Fibroblast of skin of scalp (primary cell): ENCODE results near the gene SLC25A23.

Source experiments
- DNase-seq: peaks from one replicate; pipeline ENCODE4 v3.0.0-alpha.2; 2013

Gene SLC25A23

DNA sequence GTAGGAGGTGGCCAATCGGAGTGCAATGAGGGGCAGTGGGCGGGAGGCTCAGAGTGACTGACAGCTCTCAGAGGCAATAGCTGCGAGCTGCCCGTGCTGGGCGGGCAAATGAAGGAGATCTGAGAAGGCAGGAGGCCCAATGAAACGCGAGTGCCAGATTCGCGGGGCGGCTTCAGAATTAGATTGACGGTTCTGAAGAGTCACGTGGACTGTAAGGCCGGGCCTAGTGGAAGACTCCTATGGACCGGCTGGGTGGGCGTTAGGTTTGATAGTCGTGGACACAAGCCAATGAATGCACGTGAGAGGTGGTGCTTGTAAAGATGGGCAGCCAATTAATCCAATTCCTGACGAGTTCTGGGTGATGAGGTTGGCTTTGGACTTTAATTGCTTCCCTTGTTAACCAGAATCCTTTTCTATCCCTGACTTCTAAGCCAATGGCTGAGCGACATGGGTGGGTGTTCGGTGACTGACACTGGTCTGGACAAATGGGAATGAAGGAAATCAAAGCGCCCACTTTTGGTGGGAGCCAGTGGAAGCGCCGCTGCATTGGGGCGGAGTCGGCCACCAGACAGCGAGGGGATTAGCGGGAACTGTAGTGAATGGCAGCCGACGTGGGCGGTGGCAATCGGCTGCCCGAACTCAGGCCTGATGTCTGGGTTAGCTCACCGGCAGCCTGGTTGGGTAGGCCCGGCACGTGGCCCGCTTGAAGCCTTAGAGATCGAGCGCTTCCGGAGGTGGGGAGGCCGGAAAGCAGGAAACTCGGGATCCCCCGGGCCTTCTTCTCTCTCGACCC is 34.5 kb downstream of the SLC25A23 start:
- peak; percentile 100 for DNase-seq

DNA sequence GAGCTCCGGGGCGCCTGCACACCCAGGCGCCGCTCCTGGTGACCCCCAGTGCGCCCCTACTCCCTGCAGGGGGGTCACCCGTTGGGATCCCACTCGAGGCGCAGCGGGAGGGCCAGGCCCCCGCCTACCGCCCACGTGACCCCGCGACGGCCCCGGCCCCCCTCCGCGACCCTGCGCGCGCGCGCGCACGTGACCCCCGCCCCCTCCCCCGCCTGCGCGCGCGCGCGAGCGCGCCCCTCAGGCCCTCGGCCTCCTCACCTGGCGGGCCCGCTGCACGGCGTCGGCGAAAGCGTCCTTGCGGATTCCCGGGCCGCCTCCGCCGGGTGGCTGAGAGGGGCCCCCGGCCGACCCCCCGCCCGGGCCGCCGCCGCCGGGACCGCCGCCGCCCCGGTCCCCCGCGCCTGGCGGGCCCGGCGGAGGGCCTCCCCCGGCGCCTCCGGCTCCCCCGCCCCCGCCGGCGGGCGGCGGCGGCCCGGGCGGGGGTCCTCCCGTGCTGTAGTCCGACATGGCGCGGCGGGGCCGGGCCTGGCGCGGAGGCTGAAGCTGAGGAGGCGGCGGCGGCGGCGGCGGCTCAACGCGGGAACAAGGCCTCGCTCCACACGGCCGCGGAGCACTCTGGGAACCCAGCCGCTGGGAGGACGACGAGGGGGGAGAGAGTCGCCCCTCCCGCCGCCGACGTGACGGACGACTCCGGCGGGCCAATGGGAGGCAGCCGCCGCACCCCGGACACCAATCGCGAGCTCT is 35.2 kb downstream of the SLC25A23 start, which contains the start of gene KHSRP:
KHSRP (minus strand) TSS at position 617 of the 744 bp plus-strand sequence; CDS start at position 507, 110 bp downstream.
- DNase-seq, result peak; percentile 15

DNA sequence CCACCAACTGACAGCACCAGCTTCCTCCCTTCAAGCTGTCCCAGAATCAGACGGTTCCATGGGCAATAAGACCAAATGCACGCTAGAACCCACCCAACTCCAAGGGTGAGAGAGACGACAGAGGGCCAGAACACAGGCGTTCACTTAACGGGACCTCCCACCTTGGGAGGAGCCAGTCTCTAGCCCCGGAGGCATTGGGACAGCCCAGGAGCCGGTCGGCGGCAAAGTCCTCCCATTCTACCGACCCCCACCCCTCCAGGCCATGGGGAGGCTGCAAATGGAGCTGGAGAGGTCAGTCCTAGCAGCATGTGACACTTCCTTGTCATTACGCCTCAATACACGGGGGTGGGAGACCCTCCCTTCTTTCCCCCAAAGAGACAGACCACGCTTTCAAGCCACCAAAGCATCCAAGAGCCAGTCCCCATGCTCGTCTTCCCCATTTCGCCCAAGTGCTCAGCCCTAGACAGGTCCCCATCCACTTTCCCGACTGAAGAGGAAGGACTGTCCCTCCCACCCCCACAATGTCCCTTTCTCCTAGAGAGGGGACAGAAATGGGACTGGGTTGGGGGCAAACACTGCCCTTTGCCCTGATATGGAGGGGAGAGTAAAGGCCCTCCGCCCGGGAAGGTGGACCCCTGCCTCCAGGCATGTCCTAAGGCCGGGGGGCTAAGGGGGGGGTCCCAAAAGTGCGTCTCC is 35.9 kb downstream of the SLC25A23 start:
- DNase-seq, result peak; percentile 49

- no peak for DNase-seq
These were observed 38.2 kb downstream of the SLC25A23 start for GRCh38 chr19:6421075-6422014.

- no peak for DNase-seq
These were observed 41.0 kb downstream of the SLC25A23 start for GRCh38 chr19:6418562-6418932.

- peak; percentile 14 for DNase-seq
These were observed 41.7 kb downstream of the SLC25A23 start for GRCh38 chr19:6417713-6418561.

- no peak for DNase-seq
These were observed 42.8 kb downstream of the SLC25A23 start for GRCh38 chr19:6416658-6417405.

DNA sequence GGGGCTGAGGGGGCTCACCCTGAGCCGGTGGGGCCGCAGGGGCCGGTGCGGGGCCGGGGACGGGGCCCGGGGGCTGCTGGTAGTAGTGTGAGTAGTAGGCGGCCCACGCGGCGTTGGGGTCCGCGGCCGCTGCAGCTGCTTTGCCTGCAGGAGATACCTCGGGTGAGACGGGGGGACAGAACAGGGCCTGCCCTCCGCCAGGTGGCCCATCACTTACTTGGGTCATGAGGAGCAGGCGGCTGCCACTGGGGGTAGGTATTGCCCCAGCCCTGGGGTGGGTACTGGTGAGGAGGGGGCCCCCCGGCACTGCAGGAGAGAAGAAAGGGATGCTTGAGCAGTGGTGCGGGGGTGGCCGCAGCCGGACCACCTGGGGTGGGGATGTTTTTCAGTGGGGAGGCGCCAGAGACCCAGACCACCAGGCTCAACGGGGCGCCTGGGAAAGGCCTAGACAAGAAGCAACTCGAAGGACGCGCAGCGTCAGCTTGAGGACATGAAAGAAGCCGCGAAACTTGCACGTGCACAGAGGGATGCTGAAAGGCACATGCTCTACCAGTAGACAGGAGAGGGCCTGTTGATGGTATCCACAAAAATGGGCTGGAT is 43.9 kb downstream of the SLC25A23 start:
- DNase-seq, result no peak

- no peak for DNase-seq
These were observed 44.6 kb downstream of the SLC25A23 start for GRCh38 chr19:6414793-6415590.

DNA sequence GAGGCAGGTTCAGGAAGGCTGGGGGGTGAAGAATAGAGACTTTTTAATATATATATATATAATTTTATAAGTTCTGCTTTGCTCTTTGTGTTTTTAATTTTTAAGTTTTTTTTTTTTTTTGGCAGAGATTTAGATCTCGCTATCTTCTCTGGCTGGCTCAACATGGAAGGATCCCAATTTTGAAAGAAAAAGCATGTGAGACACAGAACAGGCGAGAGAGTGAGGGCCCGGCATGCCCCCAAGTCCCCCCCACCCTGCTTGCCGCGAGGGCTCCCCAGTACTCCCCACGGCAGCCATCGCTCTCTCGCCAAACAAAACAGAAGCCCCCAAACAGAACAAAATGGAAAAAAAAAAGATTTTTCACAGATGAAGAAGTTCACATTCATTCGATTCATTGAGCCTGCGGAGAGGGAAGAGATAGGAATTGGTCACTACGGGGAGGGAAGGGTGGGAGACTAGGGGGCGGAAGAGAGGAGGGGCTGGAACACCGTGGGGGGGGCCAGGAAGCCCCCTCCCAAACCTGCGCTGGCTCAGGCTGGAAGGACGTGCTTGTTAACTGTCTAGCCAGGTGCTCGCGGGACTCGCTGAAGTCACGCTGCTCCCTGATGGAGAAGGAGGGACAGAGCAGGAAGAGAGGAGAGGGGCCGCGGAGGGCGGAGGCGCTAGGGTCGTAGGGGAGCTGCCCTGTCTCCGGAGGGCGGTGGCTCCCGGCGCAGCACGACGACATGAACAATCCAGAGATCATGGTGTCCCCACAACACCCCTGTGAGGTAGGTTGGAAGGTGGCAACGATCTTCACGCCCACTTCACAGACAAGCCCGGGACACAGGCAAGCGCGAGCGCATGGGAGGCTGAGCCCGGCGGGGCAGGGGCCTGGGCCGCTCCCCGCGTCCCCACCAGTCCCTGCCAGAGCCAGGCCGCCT is 45.6 kb downstream of the SLC25A23 start:
- no peak for DNase-seq

DNA sequence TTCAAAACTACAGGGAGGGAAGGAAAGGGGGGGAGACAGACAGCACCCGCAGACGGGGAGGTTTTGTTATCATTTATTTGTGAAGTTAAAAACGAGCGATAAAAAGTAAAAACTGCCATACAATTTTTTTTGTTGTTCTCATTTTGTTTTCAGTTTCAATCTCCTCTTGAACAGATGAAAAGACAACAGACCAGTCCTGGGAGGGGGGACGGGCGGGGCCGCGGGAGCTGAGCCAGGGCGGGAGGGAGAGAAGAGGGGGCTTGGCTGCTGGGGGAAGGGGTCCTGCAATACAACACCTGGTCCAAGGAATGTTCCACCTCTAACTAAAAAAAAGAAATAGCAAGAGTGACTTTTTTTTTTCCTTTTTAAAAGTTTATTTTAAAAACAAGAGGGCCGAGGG is 46.3 kb downstream of the SLC25A23 start:
- no peak for DNase-seq

- DNase-seq, result no peak
These were observed 47.0 kb downstream of the SLC25A23 start for GRCh38 chr19:6412447-6413091.

DNA sequence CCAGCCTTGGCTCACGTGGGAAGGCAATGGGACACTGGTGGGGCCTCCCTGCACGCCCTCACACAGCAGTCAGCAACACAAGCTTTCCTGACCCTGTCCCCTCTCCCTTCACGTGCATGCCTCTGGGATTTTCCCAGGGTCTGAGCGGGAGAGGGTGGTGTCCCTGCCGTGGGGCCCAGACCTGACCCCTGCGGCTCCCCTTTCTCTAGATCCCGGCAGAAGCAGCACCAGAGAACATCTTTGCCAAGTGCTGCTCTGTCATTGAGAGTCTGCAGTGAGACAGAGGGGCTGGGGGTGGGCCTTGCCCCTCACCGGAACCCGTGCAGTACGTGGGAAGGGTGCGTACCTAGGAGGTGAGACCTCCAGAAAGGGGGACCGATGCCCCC is 47.5 kb downstream of the SLC25A23 start:
- DNase-seq, result no peak

DNA sequence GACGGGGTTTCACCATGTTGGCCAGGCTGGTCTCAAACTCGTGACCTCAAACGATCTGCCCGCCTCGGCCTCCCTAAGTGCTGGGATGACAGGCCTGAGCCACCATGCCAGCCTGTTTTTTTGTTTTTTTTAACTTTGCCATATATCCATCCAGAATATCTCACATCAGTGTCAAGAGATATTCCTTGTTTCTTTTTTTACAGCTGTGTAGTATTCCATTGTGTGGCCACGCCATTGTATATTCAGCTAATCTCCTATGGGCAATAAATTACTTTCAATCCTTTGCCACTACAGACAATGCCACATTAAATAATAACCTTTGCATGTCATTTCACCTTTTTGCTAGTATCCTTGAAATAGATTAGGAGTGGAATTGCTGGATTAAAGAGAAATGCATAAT is 50.2 kb downstream of the SLC25A23 start:
- no peak for DNase-seq

DNA sequence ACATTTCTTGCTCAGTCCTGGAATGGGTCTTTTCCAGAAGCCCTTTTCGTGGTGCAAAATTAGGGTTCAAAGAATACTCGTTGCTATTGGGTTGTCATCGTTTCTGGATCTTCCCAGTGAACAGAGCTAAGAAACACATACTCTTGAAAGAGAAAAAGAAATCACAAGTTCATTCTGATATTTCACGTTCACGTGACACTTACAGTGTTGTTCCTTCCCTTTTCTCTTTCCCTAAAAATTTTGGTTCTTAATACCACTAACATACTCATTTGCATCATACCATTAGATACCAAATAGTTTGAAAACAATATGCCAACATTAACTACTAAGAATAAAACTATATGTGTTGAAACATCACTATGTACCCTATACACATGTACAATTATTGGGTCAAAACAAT is 53.2 kb downstream of the SLC25A23 start:
- DNase-seq, result no peak

GRCh38 chr19:6402837-6403608 is 56.6 kb downstream of the SLC25A23 start:
- peak; percentile 54 for DNase-seq

DNA sequence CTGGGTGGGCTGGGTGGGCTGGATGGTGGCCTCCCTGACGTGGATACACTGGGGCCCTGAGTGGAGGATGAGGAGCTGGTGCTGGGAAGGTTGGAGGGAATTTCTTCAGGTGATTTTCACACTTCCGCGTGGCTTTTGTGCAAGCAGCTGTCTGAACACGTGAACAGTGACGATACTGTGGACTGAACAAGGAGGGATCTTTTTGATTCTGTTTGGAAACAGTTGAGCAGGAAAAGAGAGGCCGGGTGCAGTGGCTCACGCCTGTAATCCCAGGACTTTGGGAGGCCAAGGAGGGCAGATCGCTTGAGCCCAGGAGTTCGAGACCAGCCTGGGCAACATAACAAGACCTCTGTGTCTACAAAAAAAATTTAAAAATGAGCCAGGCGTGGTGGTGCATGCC is 57.5 kb downstream of the SLC25A23 start:
- no peak for DNase-seq
